Prostate gland (tissue), 2 donors: ENCODE data around the gene NDFIP2.

Experiments
- CTCF ChIP-seq, 4 experiments: fragments of 200-600 bp in 2 of 4; fragments of 450-650 bp in 2 of 4; sonication (generic) in 2 of 4; IDR thresholded peaks; 1 replicate in 3 of 4; 2 replicates in 1 of 4; pipeline ENCODE4 v1.5.1; 2016 to 2019; ENCODE audit warnings: antibody characterized with exemption in 4 of 4, mild to moderate bottlenecking in 2 of 4, moderate library complexity in 2 of 4
- POLR2A ChIP-seq: fragments of 450-650 bp; IDR thresholded peaks from one replicate; pipeline ENCODE4 v1.6.1; 2016; ENCODE audit warnings: antibody characterized with exemption, mild to moderate bottlenecking

- TF ChIP-seq CTCF (IDR thresholded peaks at IDR 0.05) (no peak), POLR2A (no peak)
Measured at GRCh38 chr13:79439275-79439674, 41.7 kb upstream of the NDFIP2 start.
